ENCODE results near the gene CAPSL.

Gene CAPSL

DNA sequence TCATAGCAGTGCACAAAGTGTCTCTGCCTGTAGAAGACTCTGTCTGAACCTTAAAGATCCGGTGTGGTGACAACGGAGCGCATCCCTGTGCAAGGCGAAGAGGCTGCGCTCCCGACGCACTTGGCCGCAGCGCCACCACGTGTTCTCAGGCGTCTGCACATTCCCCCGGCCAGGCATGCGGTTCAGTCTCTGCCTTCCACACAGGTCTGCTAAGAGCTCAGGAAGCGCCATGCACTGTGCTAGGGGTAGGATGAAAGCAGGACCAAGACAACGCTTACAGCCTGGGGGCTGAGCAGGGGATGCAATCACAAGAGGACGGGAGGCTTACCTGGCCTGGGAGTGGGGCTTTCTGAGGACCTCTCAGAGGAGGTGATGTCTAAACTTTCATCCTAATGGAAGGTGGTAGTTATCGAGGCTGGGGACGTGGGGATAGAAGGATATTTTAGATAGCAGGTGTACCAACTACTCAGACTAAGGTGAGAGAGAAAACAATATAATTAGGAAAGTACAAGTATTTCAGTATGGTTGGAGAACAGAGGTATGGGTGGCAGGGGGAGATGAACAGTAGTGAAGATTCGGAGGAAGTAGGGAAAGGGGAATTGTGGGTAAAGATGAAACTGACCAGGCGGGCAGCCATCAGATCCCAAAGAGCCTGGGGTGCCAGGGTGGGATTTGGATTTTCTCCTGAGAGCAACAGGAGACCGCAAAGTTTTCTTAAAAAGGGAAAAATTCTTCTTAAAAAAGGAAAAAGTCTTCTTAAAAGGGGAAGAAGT is 13.3 kb downstream of the CAPSL start:
- DNase-seq (ENCODE audit: low spot score in 2 of 2): peak; percentile 59 to 81
- Histone ChIP-seq H3K4me3 (no peak overlapping the region), H3K36me3 (replicated peaks) (no peaks in the 10 kb centered on the region), H3K4me1 (peaks cover 10% of the 10 kb centered on the region), H3K27me3 (ENCODE audit: low read depth) (peaks cover 6% of the 10 kb centered on the region), H3K9me3 (no peaks in the 10 kb centered on the region)
- in situ Hi-C loops (cut with MboI; ENCODE audit: low sequenced_read_pairs): loop anchor here (10.0 kb wide), 3 partner anchors 150 to 830 kb away; no protein-coding TSS in a partner anchor

DNA sequence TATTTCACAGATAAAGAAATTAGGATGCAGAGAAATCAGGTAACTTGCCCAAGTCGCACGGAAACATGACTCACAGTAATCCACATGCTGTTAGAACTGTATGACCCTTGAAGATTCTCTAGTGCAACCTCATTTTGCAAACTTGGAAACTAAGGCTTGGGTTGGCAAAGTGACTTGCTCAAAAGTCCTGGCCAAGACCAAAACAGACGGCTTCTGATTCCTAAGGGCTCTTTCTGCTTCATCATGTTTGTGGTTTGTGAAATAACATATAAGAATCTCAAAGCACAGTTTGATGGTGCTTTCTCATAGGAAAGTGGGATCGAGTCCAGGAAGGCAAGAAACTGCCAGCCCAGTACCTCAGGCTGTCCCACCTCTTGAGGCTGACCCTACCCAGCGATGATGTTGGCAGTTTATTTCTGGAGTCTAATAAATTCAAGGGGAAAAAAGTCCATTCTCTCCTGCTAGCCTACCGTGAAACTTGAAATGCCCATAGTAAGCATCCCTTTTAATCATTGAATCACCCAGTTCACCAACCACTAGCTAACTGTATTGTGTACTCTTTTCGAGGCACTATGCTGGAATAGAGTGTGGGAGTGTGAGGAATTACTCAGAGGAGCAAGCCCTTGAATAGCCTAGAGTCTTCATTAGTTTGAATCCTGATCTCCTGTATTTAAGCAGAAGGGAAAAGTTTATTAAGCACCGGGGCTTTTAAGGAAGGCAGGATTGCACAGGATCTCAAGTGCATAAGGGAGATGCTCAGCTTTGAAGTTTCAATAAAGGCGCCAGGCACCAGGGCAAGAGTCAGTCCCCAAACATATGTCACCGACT is 14.1 kb downstream of the CAPSL start:
- DNase-seq (ENCODE audit: low spot score in 2 of 2): no peak
- Histone ChIP-seq H3K4me3 (no peak overlapping the region), H3K27me3 (ENCODE audit: low read depth) (peaks cover 6% of the 10 kb centered on the region), H3K4me1 (peaks cover 10% of the 10 kb centered on the region), H3K9me3 (no peaks in the 10 kb centered on the region), H3K36me3 (replicated peaks) (no peaks in the 10 kb centered on the region)
- in situ Hi-C loops (cut with MboI; ENCODE audit: low sequenced_read_pairs): loop anchor here (10.0 kb wide), 3 partner anchors 150 to 830 kb away; no protein-coding TSS in a partner anchor

GRCh38 chr5:35922468-35922867 is 16.0 kb downstream of the CAPSL start:
- no peak for DNase-seq (ENCODE audit: low spot score in 2 of 2)
- Histone ChIP-seq H3K27me3 (ENCODE audit: low read depth) (no peaks in the 10 kb centered on the region; the same call in 1 of the 2 replicates), H3K9me3 (no peaks in the 10 kb centered on the region), H3K4me3 (no peak overlapping the region), H3K4me1 (peaks cover 10% of the 10 kb centered on the region), H3K36me3 (replicated peaks) (no peaks in the 10 kb centered on the region)
- in situ Hi-C loops (cut with MboI; ENCODE audit: low sequenced_read_pairs): loop anchor here (10.0 kb wide), 3 partner anchors 148 to 828 kb away; no protein-coding TSS in a partner anchor

GRCh38 chr5:35921930-35922329 is 16.5 kb downstream of the CAPSL start:
- in situ Hi-C loops (cut with MboI; ENCODE audit: low sequenced_read_pairs): loop anchor here (10.0 kb wide), 3 partner anchors 147 to 827 kb away; no protein-coding TSS in a partner anchor
- Histone ChIP-seq H3K36me3 (replicated peaks) (no peaks in the 10 kb centered on the region), H3K4me1 (peaks cover 10% of the 10 kb centered on the region), H3K4me3 (no peak overlapping the region), H3K9me3 (no peaks in the 10 kb centered on the region), H3K27me3 (ENCODE audit: low read depth) (no peaks in the 10 kb centered on the region)
- no peak for DNase-seq (ENCODE audit: low spot score in 2 of 2)

GRCh38 chr5:35920890-35921289 is 17.5 kb downstream of the CAPSL start:
- H3K27me3 ChIP-seq (ENCODE audit: low read depth): no peaks in the 10 kb centered on the region
- in situ Hi-C loops (cut with MboI; ENCODE audit: low sequenced_read_pairs): loop anchor here (10.0 kb wide), 3 partner anchors 146 to 826 kb away; no protein-coding TSS in a partner anchor
- H3K9me3 ChIP-seq: no peaks in the 10 kb centered on the region
- peak in 1 of 2 experiments; percentile 25 for DNase-seq (ENCODE audit: low spot score in 2 of 2)
- H3K4me1 ChIP-seq: peaks cover 8% of the 10 kb centered on the region
- H3K36me3 ChIP-seq (replicated peaks): no peaks in the 10 kb centered on the region
- H3K4me3 ChIP-seq: no peak overlapping the region

GRCh38 chr5:35919191-35919590 is 19.2 kb downstream of the CAPSL start:
- no peaks in the 10 kb centered on the region for H3K27me3 ChIP-seq (ENCODE audit: low read depth)
- H3K4me1 ChIP-seq: no peaks in the 10 kb centered on the region
- in situ Hi-C loops (cut with MboI; ENCODE audit: low sequenced_read_pairs): no loop called here
- H3K9me3 ChIP-seq: no peaks in the 10 kb centered on the region
- H3K4me3 ChIP-seq: no peak overlapping the region
- DNase-seq (ENCODE audit: low spot score in 2 of 2): no peak
- no peaks in the 10 kb centered on the region for H3K36me3 ChIP-seq (replicated peaks)

DNA sequence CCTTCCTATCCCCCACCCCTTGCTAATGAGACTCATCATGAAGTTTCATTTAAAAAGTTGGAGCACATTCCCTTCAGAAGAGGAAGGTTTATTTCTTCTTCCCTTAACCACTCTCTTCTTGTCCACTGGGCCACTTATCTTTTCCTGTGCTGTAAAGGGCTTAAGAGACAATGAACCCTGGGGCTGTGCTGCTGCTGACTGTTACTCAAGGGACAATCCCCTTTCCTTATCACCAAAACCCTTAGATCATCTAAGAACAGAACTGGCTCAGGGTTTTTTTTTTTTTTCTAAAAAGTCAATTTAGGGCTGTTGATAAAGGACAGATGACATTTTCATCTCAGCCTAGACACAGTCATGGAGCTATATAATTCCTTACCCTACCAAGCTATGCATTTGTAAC is 29.6 kb downstream of the CAPSL start:
- DNase-seq (ENCODE audit: low spot score in 2 of 2): no peak
- in situ Hi-C loops (cut with MboI; ENCODE audit: low sequenced_read_pairs): no loop called here
- no peak overlapping the region for H3K4me3 ChIP-seq

DNA sequence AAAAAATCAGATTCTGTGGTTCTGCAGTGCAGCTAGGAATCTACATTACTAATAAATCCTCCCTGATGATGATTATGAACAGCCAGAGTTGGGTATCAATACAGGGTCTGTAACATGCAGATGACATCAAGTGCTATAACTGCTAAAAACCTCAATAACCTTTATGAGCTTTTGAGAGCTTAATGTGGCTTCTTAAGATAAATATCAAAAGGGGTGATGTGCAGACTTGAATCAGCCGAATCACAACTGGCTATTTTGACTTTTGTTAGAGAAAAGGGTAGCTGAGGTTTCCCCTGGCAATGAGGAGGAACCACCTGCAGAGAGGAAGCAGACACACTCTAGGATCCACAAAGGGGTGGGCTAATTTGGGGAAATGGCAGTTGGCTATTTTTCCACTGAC is 30.2 kb downstream of the CAPSL start:
- Histone ChIP-seq H3K27me3 (ENCODE audit: low read depth) (no peaks in the 10 kb centered on the region), H3K36me3 (replicated peaks) (no peaks in the 10 kb centered on the region), H3K9me3 (peaks cover 3% of the 10 kb centered on the region; the same call in 1 of the 2 replicates), H3K4me3 (no peak overlapping the region), H3K4me1 (no peaks in the 10 kb centered on the region)
- in situ Hi-C loops (cut with MboI; ENCODE audit: low sequenced_read_pairs): no loop called here
- no peak for DNase-seq (ENCODE audit: low spot score in 2 of 2)

More for the DNA sequence above, 29.6 kb downstream of the CAPSL start:
- no peaks in the 10 kb centered on the region for H3K4me1 ChIP-seq
- H3K36me3 ChIP-seq (replicated peaks): no peaks in the 10 kb centered on the region
- H3K9me3 ChIP-seq: peaks cover 5% of the 10 kb centered on the region
- H3K27me3 ChIP-seq (ENCODE audit: low read depth): no peaks in the 10 kb centered on the region

- Histone ChIP-seq H3K27me3 (ENCODE audit: low read depth) (no peaks in the 10 kb centered on the region), H3K36me3 (replicated peaks) (no peaks in the 10 kb centered on the region), H3K4me1 (no peaks in the 10 kb centered on the region), H3K9me3 (peaks cover 3% of the 10 kb centered on the region; the same call in 1 of the 2 replicates), H3K4me3 (no peak overlapping the region)
- no peak for DNase-seq (ENCODE audit: low spot score in 2 of 2)
- in situ Hi-C loops (cut with MboI; ENCODE audit: low sequenced_read_pairs): no loop called here
These were observed 33.8 kb downstream of the CAPSL start for GRCh38 chr5:35904443-35905132.

DNA sequence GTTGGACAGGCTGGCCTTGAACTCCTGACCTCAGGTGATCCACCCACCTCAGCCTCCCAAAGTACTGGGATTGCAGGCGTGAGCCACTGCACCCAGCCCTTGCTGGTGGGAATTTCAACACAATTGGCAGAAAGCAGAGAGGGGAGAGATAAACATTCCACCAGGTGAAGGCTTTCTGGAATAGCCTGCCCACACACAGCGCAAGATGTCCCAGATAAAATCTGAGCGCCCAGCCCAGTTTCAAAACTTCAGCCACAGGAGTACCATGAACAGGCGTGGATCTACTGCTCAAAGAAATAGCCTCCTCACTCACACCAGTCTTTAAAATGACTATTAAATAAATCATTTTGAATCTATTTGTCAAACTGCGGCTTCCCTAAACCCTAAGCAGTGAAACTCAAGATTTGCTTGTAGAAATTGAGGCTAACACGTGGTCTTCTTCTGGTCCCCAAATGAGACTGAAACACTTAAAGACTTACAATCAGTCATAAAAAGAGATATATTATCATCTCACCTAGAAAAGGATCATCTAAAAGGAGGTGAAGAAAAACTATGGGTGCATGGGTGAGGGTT is 34.7 kb downstream of the CAPSL start:
- in situ Hi-C loops (cut with MboI; ENCODE audit: low sequenced_read_pairs): no loop called here

GRCh38 chr5:35902046-35902672 is 36.3 kb downstream of the CAPSL start:
- DNase-seq (ENCODE audit: low spot score in 2 of 2): no peak
- in situ Hi-C loops (cut with MboI; ENCODE audit: low sequenced_read_pairs): no loop called here
- Histone ChIP-seq H3K36me3 (replicated peaks) (no peaks in the 10 kb centered on the region), H3K4me1 (no peaks in the 10 kb centered on the region), H3K9me3 (peaks cover 3% of the 10 kb centered on the region; the same call in 1 of the 2 replicates), H3K27me3 (ENCODE audit: low read depth) (no peaks in the 10 kb centered on the region), H3K4me3 (no peak overlapping the region)

More for the DNA sequence above, 34.7 kb downstream of the CAPSL start:
- Histone ChIP-seq H3K36me3 (replicated peaks) (no peaks in the 10 kb centered on the region), H3K9me3 (peaks cover 3% of the 10 kb centered on the region; the same call in 1 of the 2 replicates), H3K4me1 (no peaks in the 10 kb centered on the region), H3K27me3 (ENCODE audit: low read depth) (no peaks in the 10 kb centered on the region), H3K4me3 (no peak overlapping the region)
- DNase-seq (ENCODE audit: low spot score in 2 of 2): no peak

DNA sequence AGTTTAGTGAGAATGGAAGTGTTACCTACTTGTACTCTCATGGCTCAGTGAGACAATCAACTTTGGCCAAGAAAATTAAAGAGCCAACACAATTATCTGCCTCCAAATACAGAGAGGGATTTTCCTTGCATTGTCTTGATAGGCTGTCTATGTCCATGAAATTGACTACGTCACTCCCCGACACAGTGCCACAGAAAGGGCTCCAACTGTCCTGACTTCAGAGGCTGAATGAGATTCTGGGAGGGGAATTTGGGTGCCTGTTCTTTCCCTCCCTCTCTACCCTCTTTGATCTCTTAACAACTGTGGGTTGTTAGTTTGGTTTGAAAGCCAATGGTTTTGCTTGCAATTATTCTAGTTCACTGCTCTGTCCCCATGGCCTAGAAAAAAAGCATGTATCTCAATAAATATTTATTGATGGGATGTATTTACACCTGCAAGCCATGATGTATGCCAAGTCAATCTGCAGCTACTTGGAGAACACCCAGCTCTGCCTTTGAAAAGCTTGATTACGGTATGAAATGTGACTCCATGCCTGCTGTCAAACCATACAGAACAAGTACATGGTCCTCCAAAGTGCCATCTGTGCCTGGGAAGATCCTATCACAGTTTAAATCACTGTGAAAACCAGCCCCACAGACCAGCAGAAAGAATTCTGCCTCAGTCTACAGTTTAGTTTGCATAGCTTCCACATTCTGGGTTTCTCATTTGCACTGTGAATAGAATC is 37.3 kb downstream of the CAPSL start:
- Histone ChIP-seq H3K4me1 (no peaks in the 10 kb centered on the region), H3K36me3 (replicated peaks) (no peaks in the 10 kb centered on the region), H3K9me3 (peaks cover 3% of the 10 kb centered on the region; the same call in 1 of the 2 replicates), H3K4me3 (no peak overlapping the region), H3K27me3 (ENCODE audit: low read depth) (no peaks in the 10 kb centered on the region)
- DNase-seq (ENCODE audit: low spot score in 2 of 2): no peak
- in situ Hi-C loops (cut with MboI; ENCODE audit: low sequenced_read_pairs): no loop called here

Measured in HAP-1 (cell line).